H1 (cell line): ENCODE results near the gene TBX4. TPM values are rescaled to one million over a fixed set of nuclear protein-coding genes. Genes with fewer than 3 reads are reported as not detected.

Experiments used
- CTCF ChIA-PET: fragments of 300-600 bp; sonication (Branson Sonifier 250); formaldehyde crosslinking; loops from one replicate; lab custom pipeline; 2021; ENCODE audit not compliant: partially characterized antibody; lab: Charles Lee
- POLR2A ChIA-PET: fragments of 300-600 bp; sonication (Branson Sonifier 250); formaldehyde crosslinking; loops from one replicate; lab custom pipeline; 2021; ENCODE audit warnings: inconsistent platforms; ENCODE audit not compliant: partially characterized antibody; lab: Charles Lee
- DNase-seq, 2 experiments: peaks; one replicate each; pipeline versions ENCODE4 v3.0.0 to v3.0.0-alpha.2; 2010 to 2022; ENCODE audit warnings: low spot score in 2 of 2, low read depth in 1 of 2, mixed read lengths in 1 of 2
- FAIRE-seq: peaks from 2 replicates; lab custom pipeline; 2011; peaks lifted over from hg19 to GRCh38; lab: Jason Lieb, UNC
- H2AFZ ChIP-seq: 2 replicates; pipeline ENCODE4 v1.8.1; 2012; ENCODE audit warnings: low read length, inconsistent platforms
- H2AK5ac ChIP-seq: 2 replicates; pipeline ENCODE4 v1.6.1; 2013; ENCODE audit warnings: low read depth, low read length
- H2BK120ac ChIP-seq: replicated peaks from 2 replicates; pipeline ENCODE3; 2013; ENCODE audit warnings: low read depth, low read length, inconsistent platforms
- H2BK12ac ChIP-seq: 2 replicates; pipeline ENCODE4 v1.6.1; 2013; ENCODE audit warnings: low read depth, low read length
- H2BK15ac ChIP-seq: 2 replicates; pipeline ENCODE4 v1.6.1; 2013; ENCODE audit warnings: low read length
- H2BK20ac ChIP-seq: 2 replicates; pipeline ENCODE4 v1.6.1; 2013; ENCODE audit warnings: low read length
- H2BK5ac ChIP-seq: 2 replicates; pipeline ENCODE4 v1.6.1; 2013; ENCODE audit warnings: low read depth, low read length
- H3K14ac ChIP-seq: 2 replicates; pipeline ENCODE4 v1.6.1; 2013; ENCODE audit warnings: inconsistent platforms; ENCODE audit not compliant: insufficient read length
- H3K18ac ChIP-seq: 2 replicates; pipeline ENCODE4 v1.6.1; 2013; ENCODE audit warnings: low read length; ENCODE audit errors: extremely low read depth
- H3K23ac ChIP-seq: 2 replicates; pipeline ENCODE4 v1.6.1; 2013; ENCODE audit warnings: inconsistent platforms; ENCODE audit not compliant: insufficient read length
- H3K23me2 ChIP-seq: 2 replicates; pipeline ENCODE4 v1.6.1; 2013; ENCODE audit warnings: low read depth, low read length
- H3K27ac ChIP-seq: 2 replicates; pipeline ENCODE4 v1.6.1; 2011; ENCODE audit warnings: low read depth, low read length, inconsistent platforms
- H3K27me3 ChIP-seq, 4 experiments: replicated peaks in 1 of 4; 1 replicate in 1 of 4; 2 replicates in 3 of 4; pipeline versions ENCODE4 v1.6.1 to v1.8.1; 2011 to 2013; ENCODE audit warnings: low read length in 3 of 4, mild to moderate bottlenecking in 3 of 4, inconsistent platforms in 2 of 4, mixed read lengths in 2 of 4, moderate library complexity in 1 of 4; ENCODE audit not compliant: control insufficient read depth in 3 of 4, insufficient read depth in 3 of 4; ENCODE audit errors: extremely low read depth in 1 of 4
- H3K36me3 ChIP-seq, 4 experiments: 2 replicates each; pipeline versions ENCODE4 v1.6.1 to v1.8.1; 2011 to 2013; ENCODE audit warnings: mild to moderate bottlenecking in 4 of 4, low read length in 3 of 4, moderate library complexity in 2 of 4, control low read depth in 1 of 4, inconsistent platforms in 1 of 4; ENCODE audit not compliant: insufficient read depth in 4 of 4, control insufficient read depth in 2 of 4
- H3K4ac ChIP-seq: replicated peaks from 2 replicates; pipeline ENCODE3; 2013; ENCODE audit warnings: low read length, low read depth, mixed read lengths, inconsistent platforms; ENCODE audit not compliant: insufficient read length
- H3K4me1 ChIP-seq, 4 experiments: replicated peaks in 1 of 4; 1 replicate in 1 of 4; 2 replicates in 3 of 4; pipeline versions ENCODE4 v1.6.1 to v1.8.1; 2011 to 2013; ENCODE audit warnings: low read length in 3 of 4, inconsistent platforms in 2 of 4, mixed read lengths in 1 of 4; ENCODE audit not compliant: insufficient read depth in 4 of 4, control insufficient read depth in 3 of 4
- H3K4me2 ChIP-seq, 2 experiments: 2 replicates each; pipeline versions ENCODE4 v1.6.1 to v1.8.1; 2011 to 2013; ENCODE audit warnings: low read depth in 2 of 2, low read length in 2 of 2, control low read depth in 1 of 2, inconsistent platforms in 1 of 2, mild to moderate bottlenecking in 1 of 2; ENCODE audit not compliant: insufficient read depth in 1 of 2
- H3K4me3 ChIP-seq, 4 experiments: fragments of 200-600, 300-600 bp in 1 of 4; sonication (generic), shearing (Covaris generic), sonication (Bioruptor Twin) in 1 of 4; 2 replicates each; pipeline versions ENCODE4 v1.5.1 to v1.8.1; 2011 to 2016; ENCODE audit warnings: low read length in 4 of 4, low read depth in 3 of 4, control low read depth in 2 of 4, inconsistent platforms in 2 of 4, mild to moderate bottlenecking in 2 of 4, mixed read lengths in 1 of 4, moderate library complexity in 1 of 4; ENCODE audit not compliant: insufficient read depth in 2 of 4; ENCODE audit errors: extremely low read depth in 1 of 4
- H3K56ac ChIP-seq: replicated peaks from 2 replicates; pipeline ENCODE3; 2013; ENCODE audit warnings: low read depth, mild to moderate bottlenecking, mixed read lengths, low read length, inconsistent platforms; ENCODE audit not compliant: insufficient read length
- H3K79me1 ChIP-seq: 2 replicates; pipeline ENCODE4 v1.6.1; 2013; ENCODE audit warnings: low read depth, low read length, control low read depth
- H3K79me2 ChIP-seq, 2 experiments: 2 replicates each; pipeline versions ENCODE4 v1.6.1 to v1.8.1; 2012 to 2013; ENCODE audit warnings: low read length in 2 of 2, mild to moderate bottlenecking in 2 of 2, inconsistent platforms in 1 of 2; ENCODE audit not compliant: insufficient read depth in 2 of 2, control insufficient read depth in 1 of 2
- H3K9ac ChIP-seq, 4 experiments: replicated peaks in 1 of 4; 1 replicate in 1 of 4; 2 replicates in 3 of 4; pipeline versions ENCODE4 v1.6.1 to v1.8.1; 2011 to 2013; ENCODE audit warnings: low read depth in 3 of 4, low read length in 3 of 4, control low read depth in 2 of 4, mild to moderate bottlenecking in 2 of 4, moderate library complexity in 2 of 4, inconsistent platforms in 1 of 4; ENCODE audit errors: extremely low read depth in 1 of 4
- H3K9me3 ChIP-seq, 2 experiments: 2 replicates each; pipeline versions ENCODE4 v1.6.1 to v1.8.1; 2012 to 2013; ENCODE audit warnings: mild to moderate bottlenecking in 2 of 2, moderate library complexity in 2 of 2, control low read depth in 1 of 2, inconsistent platforms in 1 of 2, low read depth in 1 of 2, low read length in 1 of 2, mixed read lengths in 1 of 2; ENCODE audit not compliant: insufficient read depth in 2 of 2
- H4K20me1 ChIP-seq, 2 experiments: replicated peaks in 1 of 2; 2 replicates each; pipeline versions ENCODE3 to v1.8.1; 2011 to 2013; ENCODE audit warnings: inconsistent platforms in 2 of 2, low read length in 2 of 2, mild to moderate bottlenecking in 1 of 2; ENCODE audit not compliant: insufficient read depth in 2 of 2, control insufficient read depth in 1 of 2
- H4K5ac ChIP-seq: 2 replicates; pipeline ENCODE4 v1.6.1; 2013; ENCODE audit warnings: low read length, low read depth, mixed read lengths, inconsistent platforms; ENCODE audit not compliant: insufficient read length
- H4K8ac ChIP-seq: 2 replicates; pipeline ENCODE4 v1.8.0; 2013; ENCODE audit warnings: mild to moderate bottlenecking, moderate library complexity, low read length, inconsistent platforms; ENCODE audit not compliant: insufficient read depth; ENCODE audit errors: extremely low read depth
- H4K91ac ChIP-seq: replicated peaks from 2 replicates; pipeline ENCODE3; 2013; ENCODE audit warnings: low read length, mixed read lengths, inconsistent platforms; ENCODE audit not compliant: insufficient read length
- NRF1 ChIP-seq: IDR thresholded peaks from 2 replicates; pipeline ENCODE4 v1.6.1; 2011; ENCODE audit warnings: mild to moderate bottlenecking, low read depth, low read length, improper control_type of control experiment
- SUZ12 ChIP-seq: fragments of 200-600 bp; sonication (generic); IDR thresholded peaks from 2 replicates; pipeline ENCODE4 v1.6.1; 2012; ENCODE audit warnings: mild to moderate bottlenecking, inconsistent platforms, low read length, moderate library complexity, mixed read lengths
- WGBS, 2 experiments: shearing (Covaris generic) in 1 of 2; methylation state at CpG; one replicate each; pipeline versions ENCODE4 v1.1.6 to v1.1.7; 2013 to 2015; ENCODE audit warnings: low lambda C conversion rate in 2 of 2, mixed read lengths in 2 of 2, inconsistent platforms in 1 of 2, low coverage in 1 of 2, missing lambda C conversion rate in 1 of 2; ENCODE audit not compliant: insufficient replicate concordance in 2 of 2, insufficient coverage in 1 of 2, insufficient read length in 1 of 2; ENCODE audit errors: extremely low coverage in 1 of 2, missing lambda C conversion rate in 1 of 2; 5-methylcytosine and 5-hydroxymethylcytosine counted together
- polyA plus RNA-seq, 7 experiments: library from polyadenylated mRNA; depleted of rRNA in 3 of 7; stranded (reverse) in 5 of 7; unstranded in 2 of 7; fragments of >200 nt in 5 of 7; fragments of 200-250 nt in 2 of 7; gene quantifications; 1 replicate in 5 of 7; 2 replicates in 1 of 7; 4 replicates in 1 of 7; pipeline versions ENCODE4 v1.2.1 to v1.2.3, GENCODE V29; 2011 to 2013; ENCODE audit warnings: missing spikeins in 2 of 7, mixed read lengths in 2 of 7
- total RNA-seq: library from RNA; stranded (reverse); fragmentation: NEBNext Ultra II Directional; extraction: Animal tissue kit (Norgen Biotek cat#: 25700); gene quantifications from 2 replicates; pipeline ENCODE4 v1.2.1, GENCODE V29; 2021
- TF ChIP-seq, protein P1 (sequence below), 3 experiments: IDR thresholded peaks; 1 replicate in 2 of 3; 2 replicates in 1 of 3; pipeline versions ENCODE4 v1.5.1 to v1.6.1; 2011; ENCODE audit warnings: low read length in 3 of 3, mild to moderate bottlenecking in 3 of 3, inconsistent platforms in 2 of 3, low read depth in 1 of 3, moderate library complexity in 1 of 3; ENCODE audit not compliant: insufficient read depth in 1 of 3; ENCODE audit errors: control extremely low read depth in 1 of 3

TBX4 gene
- total and polyA plus RNA-seq, 2 of the 8 experiments (the other 6 are each of a cell fraction or from before 2014, with no cell fraction given): 0.02 TPM; not detected in 1

GRCh38 chr17:61486135-61487120 is 34.2 kb downstream of the TBX4 start:
- TF ChIP-seq, protein P1, sequence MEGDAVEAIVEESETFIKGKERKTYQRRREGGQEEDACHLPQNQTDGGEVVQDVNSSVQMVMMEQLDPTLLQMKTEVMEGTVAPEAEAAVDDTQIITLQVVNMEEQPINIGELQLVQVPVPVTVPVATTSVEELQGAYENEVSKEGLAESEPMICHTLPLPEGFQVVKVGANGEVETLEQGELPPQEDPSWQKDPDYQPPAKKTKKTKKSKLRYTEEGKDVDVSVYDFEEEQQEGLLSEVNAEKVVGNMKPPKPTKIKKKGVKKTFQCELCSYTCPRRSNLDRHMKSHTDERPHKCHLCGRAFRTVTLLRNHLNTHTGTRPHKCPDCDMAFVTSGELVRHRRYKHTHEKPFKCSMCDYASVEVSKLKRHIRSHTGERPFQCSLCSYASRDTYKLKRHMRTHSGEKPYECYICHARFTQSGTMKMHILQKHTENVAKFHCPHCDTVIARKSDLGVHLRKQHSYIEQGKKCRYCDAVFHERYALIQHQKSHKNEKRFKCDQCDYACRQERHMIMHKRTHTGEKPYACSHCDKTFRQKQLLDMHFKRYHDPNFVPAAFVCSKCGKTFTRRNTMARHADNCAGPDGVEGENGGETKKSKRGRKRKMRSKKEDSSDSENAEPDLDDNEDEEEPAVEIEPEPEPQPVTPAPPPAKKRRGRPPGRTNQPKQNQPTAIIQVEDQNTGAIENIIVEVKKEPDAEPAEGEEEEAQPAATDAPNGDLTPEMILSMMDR (IDR thresholded peaks at IDR 0.05; ENCODE audit: control extremely low read depth in 1 of 3, insufficient read depth in 1 of 3, low read depth in 1 of 3, low read length in 3 of 3): 0 out of 4 replicates have a peak, but pooled peaks of 1 of the 3 experiments have one; percentile 2
- TF ChIP-seq SUZ12 (no peak), NRF1 (no peak)
- Histone ChIP-seq H3K27ac (no peak overlapping the region), H2BK120ac (no peak overlapping the region), H2AFZ (peak overlapping the region; percentile 48), H3K4me2 (no peak overlapping the region), H4K20me1 (no peaks in the 10 kb centered on the region), H3K4me3 (no peak overlapping the region), H3K9ac (no peak overlapping the region), H3K79me2 (no peaks in the 10 kb centered on the region), H3K23me2 (no peaks in the 10 kb centered on the region), H3K14ac (no peak overlapping the region), H3K79me1 (no peaks in the 10 kb centered on the region), H3K27me3 (no peaks in the 10 kb centered on the region), H3K4me1 (peaks cover 3 to 5% (median 4%) of the 10 kb centered on the region in 4 experiments; a peak in 5 of 7 replicates), H3K36me3 (no peaks in the 10 kb centered on the region), H3K56ac (no peak overlapping the region), H3K4ac (no peak overlapping the region), H2AK5ac (no peak overlapping the region), H4K5ac (no peak overlapping the region), H4K91ac (no peak overlapping the region), H3K9me3 (no peaks in the 10 kb centered on the region), H3K23ac (no peak overlapping the region), H2BK15ac (no peak overlapping the region), H2BK5ac (no peak overlapping the region), H2BK20ac (no peak overlapping the region), H4K8ac (no peak overlapping the region), H3K18ac (no peak overlapping the region), H2BK12ac (no peak overlapping the region)
- POLR2A ChIA-PET: no interaction called here
- WGBS, 2 experiments: 80% methylated on average over 22 of the region's 22 CpGs; no CpG with 5 or more reads in 1 of the 2 experiments
- FAIRE-seq: no peak
- no peak for DNase-seq
- CTCF ChIA-PET: interaction anchor here (0.7 to 12.2 kb wide), 6 partner anchors 10 to 68 kb away, joined by 3 to 171 read pairs (median 4); no protein-coding TSS in a partner anchor
